Natural killer cell (primary cell): ENCODE measurements around the gene TMEM119. TPM values are rescaled to one million over a fixed set of nuclear protein-coding genes. Genes with fewer than 3 reads are reported as not detected.

ENCODE experiments used
- ATAC-seq, 3 donors: fragments of 150-1000 bp in 2 of 3; fragments of 200-7000 bp in 1 of 3; cut with Tn5 transposase; 1 replicate in 1 of 3; 2 replicates in 2 of 3; pipeline ENCODE4 v1.10.0; 2021; ENCODE audit warnings: mild to moderate bottlenecking in 2 of 3, moderate library complexity in 2 of 3
- DNase-seq, 2 donors: peaks; one replicate each; pipeline versions ENCODE4 v3.0.0 to v3.0.0-alpha.2; 2013 to 2021; ENCODE audit warnings: mixed read lengths in 1 of 2
- H3K27ac ChIP-seq: one replicate; pipeline ENCODE4 v1.5.1; 2013; ENCODE audit warnings: mild to moderate bottlenecking, low read length
- H3K27me3 ChIP-seq: one replicate; pipeline ENCODE4 v1.6.1; 2013; ENCODE audit warnings: low read length; ENCODE audit not compliant: control insufficient read depth, insufficient read depth
- H3K36me3 ChIP-seq: one replicate; pipeline ENCODE4 v1.6.1; 2013; ENCODE audit warnings: low read length; ENCODE audit not compliant: control insufficient read depth, insufficient read depth
- H3K4me1 ChIP-seq: one replicate; pipeline ENCODE4 v1.6.1; 2013; ENCODE audit warnings: low read length; ENCODE audit not compliant: control insufficient read depth, insufficient read depth
- H3K4me3 ChIP-seq: one replicate; pipeline ENCODE4 v1.5.1; 2013; ENCODE audit warnings: low read length
- H3K9me3 ChIP-seq: one replicate; pipeline ENCODE4 v1.6.1; 2013; ENCODE audit warnings: low read length; ENCODE audit not compliant: control insufficient read depth, insufficient read depth
- H3K27ac Mint-ChIP-seq, 2 donors: one replicate each; pipeline ENCODE4 v1.8.0; 2022; ENCODE audit warnings: mild to moderate bottlenecking in 2 of 2, mixed read lengths in 2 of 2, moderate library complexity in 1 of 2
- H3K27me3 Mint-ChIP-seq, 2 donors: one replicate each; pipeline ENCODE4 v1.8.0; 2022; ENCODE audit warnings: low read depth in 2 of 2, mixed read lengths in 2 of 2
- H3K36me3 Mint-ChIP-seq: one replicate; pipeline ENCODE4 v1.8.0; 2022; ENCODE audit warnings: mixed read lengths
- H3K4me1 Mint-ChIP-seq, 2 donors: one replicate each; pipeline ENCODE4 v1.8.0; 2022; ENCODE audit warnings: mixed read lengths in 2 of 2
- H3K4me3 Mint-ChIP-seq: one replicate; pipeline ENCODE4 v1.8.0; 2022; ENCODE audit warnings: mild to moderate bottlenecking, moderate library complexity, mixed read lengths
- H3K9me3 Mint-ChIP-seq, 2 donors: one replicate each; pipeline ENCODE4 v1.8.0; 2022; ENCODE audit warnings: mixed read lengths in 2 of 2
- WGBS: methylation state at CpG from one replicate; pipeline ENCODE4 v1.1.7; 2013; ENCODE audit warnings: missing lambda C conversion rate; ENCODE audit not compliant: insufficient coverage; 5-methylcytosine and 5-hydroxymethylcytosine counted together
- intact Hi-C: fragments of 100-400 bp; cut with micrococcal nuclease; formaldehyde crosslinking; loops from one replicate; pipeline ENCODE4 v1.14.2; 2022
- total RNA-seq, 4 donors: library from RNA; stranded (reverse); fragments of 120-200 nt in 1 of 4; gene quantifications; one replicate each; pipeline versions ENCODE4 v1.2.3 to v1.2.4, GENCODE V29; 2013 to 2022
- TF ChIP-seq, protein P1 (sequence below): fragments of 200-600 bp; IDR thresholded peaks from one replicate; pipeline ENCODE4 v1.8.0; 2022; ENCODE audit warnings: antibody characterized with exemption

TMEM119 gene
- total RNA-seq, 3 donors from 2014 or later (not counting 1 experiment from before 2014, with no cell fraction given), result 0.70 to 3.4 (median 0.71) TPM

DNA sequence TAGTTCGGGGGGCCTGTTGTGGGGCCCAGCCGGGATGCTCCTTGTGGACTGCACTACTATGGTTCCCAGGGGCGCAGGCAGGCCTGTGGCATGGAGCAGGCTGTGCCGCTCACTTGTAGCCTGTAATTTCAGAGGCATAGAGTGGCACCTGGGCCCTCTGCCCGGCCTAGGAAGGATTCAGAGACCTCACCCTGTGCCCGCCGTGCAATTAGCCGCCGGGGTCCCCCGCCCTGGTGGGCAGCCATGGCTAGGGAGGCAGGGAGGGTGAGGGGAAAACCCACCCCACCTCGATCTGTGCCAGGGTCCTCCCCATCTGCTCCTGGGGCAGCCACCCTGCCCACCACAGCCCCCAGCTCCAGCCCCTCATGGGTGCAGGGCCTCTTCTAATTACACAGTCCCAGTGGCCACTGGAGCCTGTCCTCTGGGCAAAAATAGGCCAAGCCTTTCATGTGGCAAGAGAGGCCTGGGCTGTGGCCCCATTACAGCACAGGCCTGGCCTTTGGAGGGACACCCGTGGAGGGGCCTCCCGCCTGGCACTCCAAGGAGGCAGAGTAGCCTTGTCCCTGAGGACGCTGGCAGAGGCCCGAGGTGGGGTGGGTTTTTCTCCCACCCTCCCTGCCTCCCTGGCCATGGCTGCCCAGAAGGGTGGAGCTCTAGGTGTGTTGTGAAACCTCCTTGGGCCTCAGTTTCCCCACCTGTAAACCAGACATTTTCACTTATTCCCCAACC lies 5.3 kb upstream of the TMEM119 start:
- Mint-ChIP-seq H3K9me3 (no peaks in the 10 kb centered on the region), H3K27me3 (peaks cover 6 to 8% of the 10 kb centered on the region in 2 donors), H3K36me3 (no peaks in the 10 kb centered on the region), H3K4me1 (peaks cover 0 to 5% of the 10 kb centered on the region in 2 donors), H3K27ac (no peak overlapping the region), H3K4me3 (no peak overlapping the region)
- TF ChIP-seq, protein P1, sequence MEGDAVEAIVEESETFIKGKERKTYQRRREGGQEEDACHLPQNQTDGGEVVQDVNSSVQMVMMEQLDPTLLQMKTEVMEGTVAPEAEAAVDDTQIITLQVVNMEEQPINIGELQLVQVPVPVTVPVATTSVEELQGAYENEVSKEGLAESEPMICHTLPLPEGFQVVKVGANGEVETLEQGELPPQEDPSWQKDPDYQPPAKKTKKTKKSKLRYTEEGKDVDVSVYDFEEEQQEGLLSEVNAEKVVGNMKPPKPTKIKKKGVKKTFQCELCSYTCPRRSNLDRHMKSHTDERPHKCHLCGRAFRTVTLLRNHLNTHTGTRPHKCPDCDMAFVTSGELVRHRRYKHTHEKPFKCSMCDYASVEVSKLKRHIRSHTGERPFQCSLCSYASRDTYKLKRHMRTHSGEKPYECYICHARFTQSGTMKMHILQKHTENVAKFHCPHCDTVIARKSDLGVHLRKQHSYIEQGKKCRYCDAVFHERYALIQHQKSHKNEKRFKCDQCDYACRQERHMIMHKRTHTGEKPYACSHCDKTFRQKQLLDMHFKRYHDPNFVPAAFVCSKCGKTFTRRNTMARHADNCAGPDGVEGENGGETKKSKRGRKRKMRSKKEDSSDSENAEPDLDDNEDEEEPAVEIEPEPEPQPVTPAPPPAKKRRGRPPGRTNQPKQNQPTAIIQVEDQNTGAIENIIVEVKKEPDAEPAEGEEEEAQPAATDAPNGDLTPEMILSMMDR, result no peak
- Histone ChIP-seq H3K4me3 (no peak overlapping the region), H3K36me3 (no peaks in the 10 kb centered on the region), H3K4me1 (no peaks in the 10 kb centered on the region), H3K27ac (no peak overlapping the region), H3K9me3 (no peaks in the 10 kb centered on the region), H3K27me3 (no peaks in the 10 kb centered on the region)
- no peak for ATAC-seq
- DNase-seq, result no peak
- intact Hi-C loops, result no loop called here
- WGBS, result 83% methylated on average over 14 of the region's 15 CpGs

DNA sequence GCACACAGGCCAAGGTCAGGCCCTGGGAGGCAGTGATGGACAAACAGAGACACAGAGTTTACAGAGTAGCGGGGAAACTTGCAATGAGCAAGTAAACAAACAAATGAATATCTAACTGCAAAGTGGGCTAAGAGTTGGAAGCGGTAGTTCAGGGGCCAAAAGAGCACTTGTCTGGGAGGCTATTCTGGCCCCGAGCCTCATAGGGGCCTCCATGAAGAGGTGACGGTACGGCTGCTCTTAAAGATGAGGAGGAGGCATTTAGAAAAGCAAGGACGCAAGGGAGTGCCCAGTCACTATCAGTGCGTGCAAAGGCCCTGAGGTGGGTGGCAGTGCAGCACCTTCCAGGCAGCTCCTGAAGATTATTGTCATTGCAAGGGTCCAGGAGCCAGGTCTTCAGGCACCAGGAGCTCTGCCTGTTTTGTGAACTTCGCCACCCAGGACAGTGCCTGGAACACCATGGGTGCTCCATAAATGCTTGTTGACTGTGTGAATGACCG lies 4.4 kb upstream of the TMEM119 start:
- Mint-ChIP-seq H3K4me1 (peaks cover 5 to 8% of the 10 kb centered on the region in 2 donors), H3K9me3 (no peaks in the 10 kb centered on the region), H3K27ac (no peak overlapping the region), H3K27me3 (peaks cover 4 to 6% of the 10 kb centered on the region in 2 donors), H3K36me3 (no peaks in the 10 kb centered on the region), H3K4me3 (no peak overlapping the region)
- ATAC-seq (no peak), DNase-seq (no peak)
- Histone ChIP-seq H3K27me3 (no peaks in the 10 kb centered on the region), H3K4me1 (no peaks in the 10 kb centered on the region), H3K4me3 (no peak overlapping the region), H3K9me3 (no peaks in the 10 kb centered on the region), H3K36me3 (no peaks in the 10 kb centered on the region), H3K27ac (no peak overlapping the region)
- WGBS, result 96% methylated on average over 8 of the region's 9 CpGs
- intact Hi-C loops, result no loop called here
- TF ChIP-seq, protein P1, result no peak

DNA sequence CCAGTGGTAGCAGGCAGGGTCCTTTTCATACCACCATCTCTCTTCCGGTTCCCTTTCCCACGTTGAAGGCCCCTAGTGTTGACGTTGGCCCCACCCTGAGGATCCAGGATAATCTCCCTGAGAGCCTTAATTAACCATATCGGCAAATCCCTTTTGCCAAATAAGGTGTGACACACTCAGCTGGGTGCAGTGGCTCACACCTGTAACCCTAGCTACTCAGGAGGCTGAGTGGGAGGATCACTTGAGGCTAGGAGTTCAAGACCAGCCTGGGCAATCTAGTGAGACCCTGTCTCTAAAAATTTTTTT lies 2.8 kb upstream of the TMEM119 start:
- TF ChIP-seq, protein P1, result no peak
- intact Hi-C loops, result no loop called here
- WGBS, result 85% methylated on average over 4 of the region's 4 CpGs
- H3K4me3 ChIP-seq, result no peak overlapping the region
- no peak overlapping the region for H3K27ac ChIP-seq
- DNase-seq (no peak), ATAC-seq (no peak)
- Mint-ChIP-seq H3K36me3 (no peaks in the 10 kb centered on the region), H3K4me3 (no peak overlapping the region), H3K9me3 (no peaks in the 10 kb centered on the region), H3K4me1 (peaks cover 5 to 9% of the 10 kb centered on the region in 2 donors), H3K27me3 (peaks cover 4 to 6% of the 10 kb centered on the region in 2 donors), H3K27ac (no peak overlapping the region)
- H3K4me1 ChIP-seq, result no peaks in the 10 kb centered on the region
- H3K9me3 ChIP-seq, result no peaks in the 10 kb centered on the region
- no peaks in the 10 kb centered on the region for H3K36me3 ChIP-seq
- no peaks in the 10 kb centered on the region for H3K27me3 ChIP-seq
